BLaER1 (cell line): Measurements from ENCODE around the gene FBXO24.
A peak's percentile ranks its signal among the peaks of the same experiment; 100 is the strongest.

ENCODE experiments used
- H3K27ac ChIP-seq: shearing (Covaris generic); formaldehyde crosslinking; 2 replicates; pipeline ENCODE4 v1.8.1; 2022
- H3K27me3 ChIP-seq: shearing (Covaris generic); formaldehyde crosslinking; 2 replicates; pipeline ENCODE4 v1.8.1; 2022
- H3K36me3 ChIP-seq: shearing (Covaris generic); formaldehyde crosslinking; 2 replicates; pipeline ENCODE4 v1.8.1; 2022
- H3K4me1 ChIP-seq: shearing (Covaris generic); formaldehyde crosslinking; 2 replicates; pipeline ENCODE4 v1.8.1; 2022
- H3K4me2 ChIP-seq: shearing (Covaris generic); formaldehyde crosslinking; 2 replicates; pipeline ENCODE4 v1.8.1; 2022
- H3K4me3 ChIP-seq: shearing (Covaris generic); formaldehyde crosslinking; 2 replicates; pipeline ENCODE4 v1.8.1; 2022
- H3K9ac ChIP-seq: shearing (Covaris generic); formaldehyde crosslinking; 2 replicates; pipeline ENCODE4 v1.8.1; 2022
- H3K9me3 ChIP-seq: shearing (Covaris generic); formaldehyde crosslinking; 2 replicates; pipeline ENCODE4 v1.8.1; 2022
- H4K20me1 ChIP-seq: shearing (Covaris generic); formaldehyde crosslinking; 2 replicates; pipeline ENCODE4 v1.8.1; 2022
- Cebpa-rat ChIP-seq: shearing (Covaris generic); IDR thresholded peaks from 2 replicates; pipeline ENCODE4 v1.8.1; 2022

FBXO24 gene

GRCh38 chr7:100573691-100574361 is 12.3 kb upstream of the FBXO24 start, which contains the start of gene SAP25:
SAP25 (minus strand) TSS chr7:100573900; CDS start chr7:100573742, 158 bp downstream.
- Histone ChIP-seq H3K9me3 (no peaks in the 10 kb centered on the region), H3K4me2 (peak within 1 kb of the TSS; percentile 49), H4K20me1 (peaks cover 75% of the 10 kb centered on the region), H3K27me3 (peaks cover 25% of the 10 kb centered on the region), H3K4me3 (no peak within 1 kb of the TSS), H3K36me3 (peaks cover 71% of the 10 kb centered on the region), H3K4me1 (peaks cover 41% of the 10 kb centered on the region), H3K9ac (no peak within 1 kb of the TSS), H3K27ac (no peak within 1 kb of the TSS)
- TF ChIP-seq Cebpa-rat: no peak

GRCh38 chr7:100574362-100575205 is 11.5 kb upstream of the FBXO24 start:
- H3K27ac ChIP-seq: no peak overlapping the region
- H3K4me1 ChIP-seq: peaks cover 33% of the 10 kb centered on the region
- TF ChIP-seq Cebpa-rat: no peak
- H3K4me3 ChIP-seq: no peak overlapping the region
- peaks cover 79% of the 10 kb centered on the region for H3K36me3 ChIP-seq
- H4K20me1 ChIP-seq: peaks cover 76% of the 10 kb centered on the region
- no peak overlapping the region for H3K4me2 ChIP-seq
- H3K27me3 ChIP-seq: peaks cover 18% of the 10 kb centered on the region
- H3K9me3 ChIP-seq: no peaks in the 10 kb centered on the region
- no peak overlapping the region for H3K9ac ChIP-seq

DNA sequence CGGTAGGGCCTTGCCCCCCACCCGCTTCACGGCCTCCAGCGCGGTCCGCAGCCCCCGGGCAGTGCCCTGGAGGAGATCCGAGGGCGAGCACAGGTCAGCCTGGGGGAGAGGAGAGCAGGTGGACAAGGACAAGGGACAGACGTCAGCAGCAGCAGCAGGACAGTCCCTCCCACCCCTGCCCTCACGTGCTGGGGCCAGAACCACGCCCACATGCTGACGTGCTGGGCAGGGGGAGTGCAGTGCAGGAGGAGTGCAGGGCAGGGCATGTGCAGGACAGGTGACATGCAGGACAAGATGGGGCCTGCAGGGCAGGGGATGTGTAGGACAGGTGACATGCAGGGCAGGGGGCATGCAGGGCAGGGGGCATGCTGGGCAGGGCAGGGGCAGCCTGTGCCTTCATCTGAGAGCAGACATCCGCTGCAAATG is 10.9 kb upstream of the FBXO24 start:
- Histone ChIP-seq H3K9ac (no peak overlapping the region), H3K27ac (no peak overlapping the region)

GRCh38 chr7:100575746-100576383 is 10.3 kb upstream of the FBXO24 start:
- peaks cover 5% of the 10 kb centered on the region for H3K27me3 ChIP-seq
- no peak overlapping the region for H3K4me2 ChIP-seq
- TF ChIP-seq Cebpa-rat: no peak
- H3K36me3 ChIP-seq: peaks cover 92% of the 10 kb centered on the region
- no peaks in the 10 kb centered on the region for H3K9me3 ChIP-seq
- no peak overlapping the region for H3K27ac ChIP-seq
- H3K9ac ChIP-seq: no peak overlapping the region
- peaks cover 22% of the 10 kb centered on the region for H3K4me1 ChIP-seq
- no peak overlapping the region for H3K4me3 ChIP-seq
- peaks cover 67% of the 10 kb centered on the region for H4K20me1 ChIP-seq

More for the DNA sequence above, 10.9 kb upstream of the FBXO24 start:
- no peak for TF ChIP-seq Cebpa-rat
- peaks cover 70% of the 10 kb centered on the region for H4K20me1 ChIP-seq
- H3K36me3 ChIP-seq: peaks cover 85% of the 10 kb centered on the region
- H3K9me3 ChIP-seq: no peaks in the 10 kb centered on the region
- H3K27me3 ChIP-seq: peaks cover 12% of the 10 kb centered on the region
- peaks cover 27% of the 10 kb centered on the region for H3K4me1 ChIP-seq
- no peak overlapping the region for H3K4me2 ChIP-seq
- H3K4me3 ChIP-seq: no peak overlapping the region

DNA sequence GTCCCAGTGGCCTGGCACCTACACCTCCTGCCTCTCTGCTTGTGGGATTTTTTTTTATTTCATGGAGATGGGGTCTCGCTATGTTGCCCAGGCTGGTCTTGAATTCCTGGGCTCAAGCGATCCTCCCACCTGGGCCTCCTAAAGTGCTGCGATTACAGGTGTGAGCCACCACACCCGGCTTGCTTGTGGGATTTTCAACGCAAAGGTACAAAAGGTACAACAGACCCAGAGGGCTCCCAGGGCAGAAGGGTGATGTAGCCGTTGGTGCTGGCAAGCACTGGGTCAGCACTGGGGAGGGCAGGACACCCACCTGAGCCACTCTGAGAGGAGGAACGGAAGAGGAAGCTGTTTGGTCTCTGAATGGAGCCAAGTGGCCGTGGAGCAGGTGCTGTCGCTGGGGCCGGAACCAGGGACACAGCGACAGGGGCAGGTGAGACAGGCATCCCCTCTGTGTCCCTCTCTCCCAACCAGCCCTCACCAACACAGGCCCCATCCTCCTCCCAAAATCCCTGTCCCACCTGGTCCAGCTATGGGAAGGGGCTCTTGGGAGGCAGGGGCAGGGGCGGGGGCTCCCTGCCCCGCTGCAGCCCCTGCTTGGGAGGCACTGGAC is 9.6 kb upstream of the FBXO24 start:
- Histone ChIP-seq H3K4me2 (no peak overlapping the region), H3K27me3 (no peaks in the 10 kb centered on the region), H3K27ac (no peak overlapping the region), H3K4me3 (no peak overlapping the region), H3K36me3 (peaks cover 98% of the 10 kb centered on the region), H3K9me3 (no peaks in the 10 kb centered on the region), H4K20me1 (peaks cover 67% of the 10 kb centered on the region), H3K9ac (no peak overlapping the region), H3K4me1 (peaks cover 22% of the 10 kb centered on the region)
- TF ChIP-seq Cebpa-rat: no peak

- TF ChIP-seq Cebpa-rat: no peak
- Histone ChIP-seq H3K36me3 (peaks cover 99% of the 10 kb centered on the region), H3K4me3 (no peak overlapping the region), H4K20me1 (peaks cover 67% of the 10 kb centered on the region), H3K4me1 (peaks cover 22% of the 10 kb centered on the region), H3K27me3 (no peaks in the 10 kb centered on the region), H3K4me2 (no peak overlapping the region), H3K27ac (no peak overlapping the region), H3K9me3 (no peaks in the 10 kb centered on the region), H3K9ac (no peak overlapping the region)
Measured at GRCh38 chr7:100577103-100577502, 9.0 kb upstream of the FBXO24 start.

- H3K27ac ChIP-seq: no peak overlapping the region
- no peak for TF ChIP-seq Cebpa-rat
- H3K9me3 ChIP-seq: no peaks in the 10 kb centered on the region
- peaks cover 100% of the 10 kb centered on the region for H3K36me3 ChIP-seq
- no peak overlapping the region for H3K9ac ChIP-seq
- no peaks in the 10 kb centered on the region for H3K27me3 ChIP-seq
- peaks cover 67% of the 10 kb centered on the region for H4K20me1 ChIP-seq
- no peak overlapping the region for H3K4me3 ChIP-seq
- peaks cover 22% of the 10 kb centered on the region for H3K4me1 ChIP-seq
- H3K4me2 ChIP-seq: no peak overlapping the region
Measured at GRCh38 chr7:100577507-100577906, 8.6 kb upstream of the FBXO24 start.

- Histone ChIP-seq H3K9me3 (no peaks in the 10 kb centered on the region), H3K27ac (no peak overlapping the region), H4K20me1 (peaks cover 67% of the 10 kb centered on the region), H3K27me3 (no peaks in the 10 kb centered on the region), H3K9ac (no peak overlapping the region), H3K4me3 (no peak overlapping the region), H3K36me3 (peaks cover 90% of the 10 kb centered on the region), H3K4me2 (no peak overlapping the region), H3K4me1 (peaks cover 28% of the 10 kb centered on the region)
- TF ChIP-seq Cebpa-rat: no peak
Measured at GRCh38 chr7:100578246-100579183, 7.6 kb upstream of the FBXO24 start.
